GM12892 (cell line): ENCODE data around the gene ETFB.

Experiments used
- DNase-seq: peaks from one replicate; pipeline ENCODE4 v3.0.0; 2011; ENCODE audit not compliant: insufficient read length
- FAIRE-seq: peaks from 2 replicates; lab custom pipeline; 2011; peaks lifted over from hg19 to GRCh38; lab: Jason Lieb, UNC
- POLR2A ChIP-seq: IDR thresholded peaks from 2 replicates; pipeline ENCODE4 v1.6.1; 2011; ENCODE audit warnings: low read depth, low read length, control low read depth
- POLR2AphosphoS5 ChIP-seq: IDR thresholded peaks from 2 replicates; pipeline ENCODE4 v1.6.1; 2011; ENCODE audit warnings: low read depth, low read length, control low read depth
- TAF1 ChIP-seq: IDR thresholded peaks from 2 replicates; pipeline ENCODE4 v1.6.1; 2011; ENCODE audit warnings: low read depth, mild to moderate bottlenecking, control low read depth, low read length, borderline replicate concordance

Gene ETFB

DNA sequence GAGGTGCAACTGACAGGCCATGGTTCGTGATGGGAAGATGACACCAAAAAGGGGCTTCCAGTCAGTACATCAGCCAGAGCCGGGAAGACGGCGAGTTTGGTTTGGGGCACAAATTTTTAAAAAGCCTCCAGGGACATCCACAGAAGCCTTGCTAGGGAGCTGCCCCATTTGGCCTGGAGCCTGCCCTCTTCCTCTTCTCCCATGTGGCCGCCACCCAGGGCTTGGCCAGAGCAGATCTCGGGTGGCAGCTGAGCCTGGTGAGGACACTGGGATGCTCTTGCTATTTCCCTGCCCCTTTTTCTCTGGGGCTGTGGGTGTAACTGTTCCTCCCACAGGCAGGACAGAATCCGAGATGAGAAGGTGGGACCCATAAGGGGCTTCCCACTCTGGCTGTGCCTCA lies 8.2 kb downstream of the ETFB start:
- FAIRE-seq (no peak), DNase-seq (no peak)
- no peak for TF ChIP-seq POLR2AphosphoS5
- TF ChIP-seq POLR2A: no peak
- TF ChIP-seq TAF1: no peak

DNA sequence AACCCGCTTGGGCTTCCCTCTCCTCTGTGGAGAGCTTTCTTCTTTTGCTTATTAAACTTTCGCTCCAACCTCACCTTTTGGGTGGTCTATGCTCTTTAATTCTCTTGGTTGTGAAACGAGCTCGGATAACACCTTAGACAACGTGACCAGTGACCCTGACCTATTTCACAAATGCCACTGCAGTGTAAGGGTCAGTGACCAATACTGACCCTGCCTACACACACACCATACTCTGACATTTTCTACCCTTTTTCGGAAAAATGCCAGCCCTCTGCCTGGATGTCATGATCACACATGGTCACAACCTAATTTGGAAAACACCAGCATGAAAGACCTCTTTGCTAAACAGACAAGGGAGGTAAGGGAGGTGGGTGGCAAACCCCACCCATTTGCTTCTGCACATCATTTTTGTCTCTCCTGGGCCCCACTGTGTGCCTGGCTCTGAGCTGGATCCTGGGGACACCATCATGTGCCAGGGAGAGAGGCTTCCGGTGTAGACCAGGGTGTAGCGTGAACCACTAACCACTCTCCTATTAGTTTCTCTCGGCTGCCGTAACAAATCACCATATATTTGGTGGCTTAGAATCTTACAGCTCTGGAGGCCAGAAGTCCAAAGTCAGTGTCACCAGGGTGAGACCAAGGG lies 9.9 kb downstream of the ETFB start:
- DNase-seq (no peak), FAIRE-seq (no peak)
- no peak for TF ChIP-seq TAF1
- no peak for TF ChIP-seq POLR2AphosphoS5
- TF ChIP-seq POLR2A: no peak

DNA sequence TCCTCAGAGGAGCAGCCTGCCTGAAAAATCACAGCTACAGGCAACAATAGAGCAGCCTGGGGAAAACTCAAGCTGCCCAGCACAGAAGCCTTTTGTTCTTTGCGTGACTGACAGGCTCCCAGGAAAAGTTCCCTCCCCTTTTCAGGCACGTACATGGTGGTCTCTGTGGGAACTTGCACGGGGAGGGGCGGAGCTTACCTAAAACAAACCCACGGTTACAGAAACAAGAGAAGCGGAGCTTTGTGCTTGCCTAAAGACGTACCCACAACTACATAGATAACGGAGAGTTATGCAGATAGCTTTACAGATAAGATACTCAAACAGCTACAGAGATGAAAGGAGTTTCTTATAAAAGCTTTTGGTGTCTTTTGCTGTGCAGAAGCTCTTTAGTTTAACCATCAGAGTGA lies 11.4 kb downstream of the ETFB start:
- DNase-seq: no peak
- FAIRE-seq: no peak
- TF ChIP-seq POLR2A: no peak
- no peak for TF ChIP-seq TAF1

GRCh38 chr19:51354103-51354741 lies 12.0 kb downstream of the ETFB start:
- DNase-seq (no peak), FAIRE-seq (no peak)
- no peak for TF ChIP-seq TAF1
- no peak for TF ChIP-seq POLR2A
- no peak for TF ChIP-seq POLR2AphosphoS5

- DNase-seq (no peak), FAIRE-seq (no peak)
- TF ChIP-seq POLR2A (no peak), POLR2AphosphoS5 (no peak), TAF1 (no peak)
These were observed 13.3 kb downstream of the ETFB start for GRCh38 chr19:51352783-51353360.

DNA sequence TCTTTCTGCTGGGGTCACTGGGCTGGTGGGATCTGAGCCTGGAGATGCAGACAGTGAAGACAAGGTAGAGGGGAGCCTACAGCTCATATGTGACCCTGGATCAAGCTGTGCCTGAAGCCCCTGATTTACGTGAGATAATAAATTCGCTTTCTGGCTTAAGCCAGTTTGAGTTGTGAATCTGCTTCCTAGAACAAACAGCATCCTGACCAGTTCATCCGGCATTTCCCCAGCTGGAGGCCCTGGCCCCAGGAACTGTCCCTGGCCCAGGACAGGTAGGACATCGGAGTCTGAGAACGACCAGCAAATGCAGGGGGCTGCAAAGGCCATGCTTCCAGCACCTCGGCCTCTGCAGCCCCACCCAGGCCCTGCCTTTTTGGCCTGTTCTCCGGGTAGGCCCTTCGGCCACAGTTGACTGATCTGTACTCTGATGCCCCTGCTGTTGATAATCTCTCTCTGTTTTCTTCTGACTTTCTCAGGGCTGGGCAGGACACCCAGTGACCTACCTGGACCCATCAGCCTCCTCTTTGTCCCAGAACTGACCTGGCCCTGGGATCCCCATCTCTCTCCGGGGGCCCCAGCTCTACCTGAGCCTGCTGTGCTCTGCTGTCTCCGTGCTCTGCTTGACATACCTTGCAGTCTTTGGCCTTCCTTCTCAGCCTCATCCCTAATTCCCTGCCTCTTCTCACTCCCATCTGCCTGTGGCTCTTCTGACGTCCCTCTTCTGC lies 14.8 kb downstream of the ETFB start:
- TF ChIP-seq POLR2A (no peak), TAF1 (no peak), POLR2AphosphoS5 (no peak)
- DNase-seq: no peak
- FAIRE-seq: no peak

DNA sequence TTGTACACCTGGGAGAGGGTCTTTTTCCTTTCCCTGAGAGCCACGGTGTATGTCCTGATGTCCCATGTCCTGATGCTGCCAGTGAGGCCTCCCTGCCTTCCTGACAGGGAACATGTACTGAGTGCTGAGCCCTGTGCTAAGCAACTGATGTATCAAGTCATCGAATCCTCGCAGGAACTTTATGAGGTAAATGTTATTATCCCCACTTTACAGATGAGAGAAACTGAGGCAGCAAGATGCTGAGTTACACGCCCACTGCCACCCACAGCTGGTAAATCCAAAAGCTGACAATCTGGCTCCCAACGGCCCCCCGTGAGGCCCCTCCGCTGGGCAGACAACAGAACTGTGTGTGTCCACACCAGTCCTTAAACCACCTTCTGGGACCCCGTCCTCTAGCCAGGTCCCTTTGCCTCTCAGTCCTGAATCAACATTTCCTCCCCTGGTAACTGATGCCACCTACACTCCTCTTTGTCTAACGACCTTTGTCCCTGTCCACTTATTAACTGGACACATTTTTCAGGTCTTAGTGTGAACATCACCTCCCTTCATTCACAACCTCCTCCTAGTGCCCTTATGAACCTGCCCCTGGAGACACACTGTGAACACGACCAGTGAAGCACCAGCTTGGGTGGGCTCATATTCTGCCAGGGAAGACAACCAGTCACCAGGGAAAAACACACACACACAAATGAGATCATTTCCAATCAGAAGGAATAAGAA lies 18.8 kb downstream of the ETFB start:
- no peak for DNase-seq
- TF ChIP-seq POLR2A (no peak), POLR2AphosphoS5 (no peak), TAF1 (no peak)
- FAIRE-seq: no peak

GRCh38 chr19:51346742-51347141 lies 19.4 kb downstream of the ETFB start:
- DNase-seq (no peak), FAIRE-seq (no peak)
- TF ChIP-seq POLR2AphosphoS5 (no peak), POLR2A (no peak), TAF1 (no peak)

DNA sequence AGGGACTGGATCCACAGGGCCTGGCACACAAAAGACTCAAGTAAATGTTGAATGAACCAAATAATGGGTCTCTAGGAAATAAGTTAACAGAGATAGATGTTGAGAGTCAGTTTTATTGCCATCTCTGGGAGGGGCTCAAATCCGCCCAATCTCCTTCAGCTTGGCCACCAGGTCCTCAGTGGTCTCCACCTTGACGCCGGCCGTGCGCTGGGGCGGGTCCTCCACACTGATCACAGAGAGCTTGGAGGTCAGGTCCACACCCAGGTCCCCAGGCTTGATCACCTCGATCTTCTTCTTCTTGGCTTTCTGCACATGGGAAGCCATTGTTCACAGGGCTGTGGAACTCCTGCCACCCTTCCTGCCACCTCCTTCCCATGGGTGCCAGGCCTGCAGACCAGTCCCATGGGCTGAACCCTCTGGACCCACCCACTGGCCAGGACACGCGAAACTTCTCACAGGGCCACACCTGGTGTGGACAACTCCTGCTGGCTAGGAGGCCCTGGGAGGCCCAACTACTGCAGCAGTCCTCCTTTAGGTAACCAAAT lies 21.0 kb downstream of the ETFB start:
- DNase-seq (no peak), FAIRE-seq (no peak)
- TF ChIP-seq POLR2A (no peak), POLR2AphosphoS5 (no peak), TAF1 (no peak)

GRCh38 chr19:51342631-51343569 lies 23.3 kb downstream of the ETFB start:
- DNase-seq (no peak), FAIRE-seq (no peak)
- TF ChIP-seq POLR2A (no peak), TAF1 (no peak), POLR2AphosphoS5 (no peak)
